Measurements from ENCODE around the gene TDRD9. TPM values are rescaled to one million over a fixed set of nuclear protein-coding genes. Genes with fewer than 3 reads are reported as not detected.

Gene TDRD9
- total RNA-seq, 1 donor from 2014 or later, result 6.5 TPM

- FAIRE-seq (no peak), DNase-seq (ENCODE audit: low spot score in 2 of 2) (no peak)
These were observed 168.8 kb downstream of the TDRD9 start for GRCh38 chr14:104096751-104097700.

GRCh38 chr14:104098272-104099095 lies 170.2 kb downstream of the TDRD9 start:
- no peak for DNase-seq (ENCODE audit: low spot score in 2 of 2)

DNA sequence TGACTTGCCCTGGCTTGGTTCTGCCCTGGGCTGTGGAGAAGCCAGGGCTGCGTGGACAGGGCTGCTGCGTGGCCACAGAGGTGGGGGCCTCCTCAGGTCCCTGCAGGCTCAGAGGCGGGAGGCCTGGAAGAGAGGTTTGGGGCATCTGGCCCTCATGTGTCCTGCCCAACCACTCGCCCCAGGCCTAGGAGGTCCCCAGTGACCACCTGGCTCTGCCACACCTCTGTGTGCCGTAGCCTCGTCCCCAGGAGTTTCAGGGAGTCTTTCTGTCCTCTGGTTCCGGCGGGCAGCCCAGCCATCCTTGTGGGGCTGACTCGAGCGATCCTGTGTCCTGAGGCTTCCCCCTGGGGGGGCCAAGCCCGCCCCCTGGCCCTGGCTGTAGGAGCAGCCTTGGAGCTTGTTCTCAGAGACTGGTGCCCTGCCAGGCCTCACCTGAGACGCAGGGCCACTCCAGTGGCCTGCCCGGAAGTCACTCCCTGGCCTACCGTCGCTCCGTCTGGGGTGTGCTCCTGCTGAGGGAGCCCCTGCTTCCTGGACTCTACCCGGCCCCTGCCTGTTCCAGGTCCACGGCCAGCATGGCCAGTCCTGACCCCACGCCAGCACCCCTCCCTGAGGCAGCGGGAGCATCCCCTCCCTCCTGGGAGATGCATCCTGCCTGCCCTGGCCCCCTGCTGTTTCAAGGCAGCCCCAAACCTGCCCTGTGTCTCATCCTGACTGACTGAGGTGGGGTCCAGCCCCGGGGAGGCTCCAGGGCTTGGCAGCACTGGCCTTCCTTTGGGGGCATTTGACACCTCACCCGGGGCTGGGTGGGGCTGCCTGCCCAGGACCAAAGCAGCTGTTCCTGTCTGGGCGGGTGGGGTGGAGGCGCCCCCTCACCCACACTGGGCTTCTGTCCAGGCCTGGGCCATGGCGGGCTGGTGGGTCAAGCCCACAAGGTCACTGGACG lies 171.1 kb downstream of the TDRD9 start:
- FAIRE-seq (no peak), DNase-seq (ENCODE audit: low spot score in 2 of 2) (no peak)

More at GRCh38 chr14:104098272-104099095, 170.2 kb downstream of the TDRD9 start:
- no peak for FAIRE-seq

GRCh38 chr14:104100171-104101085 lies 172.2 kb downstream of the TDRD9 start:
- FAIRE-seq (no peak), DNase-seq (ENCODE audit: low spot score in 2 of 2) (no peak)

GRCh38 chr14:104101086-104101621 lies 172.9 kb downstream of the TDRD9 start:
- FAIRE-seq, result no peak
- DNase-seq (ENCODE audit: low spot score in 2 of 2), result no peak

DNA sequence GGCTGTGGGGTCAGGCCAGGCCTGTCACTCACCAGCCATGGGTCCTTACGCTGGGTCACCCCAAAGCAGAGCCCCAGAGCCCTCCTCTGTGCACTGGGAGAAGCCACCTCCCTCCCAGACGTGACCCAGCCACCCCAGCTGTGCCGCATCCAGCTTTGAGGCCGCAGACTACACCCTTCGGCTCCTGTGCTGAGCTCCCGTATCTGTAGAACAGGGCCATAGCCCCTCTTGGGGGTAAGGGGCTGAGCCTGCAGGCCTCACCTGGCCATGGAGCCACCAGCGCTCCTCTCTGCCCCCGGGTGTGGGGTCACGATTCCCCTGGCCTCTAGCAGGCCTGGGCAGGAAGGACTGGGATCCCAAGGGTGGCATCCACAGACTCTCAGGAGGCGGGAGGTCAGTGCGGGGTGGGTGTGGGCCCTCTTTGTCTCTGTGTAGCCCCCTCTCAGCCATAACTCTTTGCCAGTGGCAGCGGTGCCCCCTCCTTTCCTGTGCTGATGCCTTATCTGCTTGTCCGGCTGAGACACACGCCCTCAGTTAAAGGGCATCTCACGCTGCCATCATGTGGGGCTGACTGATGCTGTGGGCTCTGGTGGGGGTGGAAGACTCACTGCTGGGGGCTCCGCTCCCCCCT lies 173.5 kb downstream of the TDRD9 start:
- FAIRE-seq (no peak), DNase-seq (ENCODE audit: low spot score in 2 of 2) (no peak)

Small RNAs within 50 kb of the gene (small RNA-seq; reads per million reads assigned to genes)
- not detected for gene RN7SL634P

Other genes starting within 250 kb of the TDRD9 start
- gene XRCC3, start 213.0 kb upstream of the TDRD9 start, total RNA-seq, result 9.8 TPM
- gene ZFYVE21, start 212.6 kb upstream of the TDRD9 start, total RNA-seq, result 40.4 TPM
- 11.8 TPM for gene PPP1R13B, start 80.9 kb upstream of the TDRD9 start, total RNA-seq
- not detected for gene RD3L, start 14.1 kb downstream of the TDRD9 start, total RNA-seq
- 0.41 TPM for gene ASPG, start 157.2 kb downstream of the TDRD9 start, total RNA-seq
- 13.0 TPM for gene KIF26A, start 210.1 kb downstream of the TDRD9 start, total RNA-seq

Data from frontal cortex (tissue), 4 donors.